Activated CD4-positive, alpha-beta T cell treated with anti-CD3 and anti-CD28 coated beads, Interleukin-10, Interleukin-2, amounts not matched to agents 100 ng/mL and 50 ng/mL, durations not matched to agents 16 hours and 8 hours (primary cell): ENCODE results near the gene C15orf61.
A peak's percentile ranks its signal among the peaks of the same experiment; 100 is the strongest.

Experiments used
- DNase-seq: peaks from one replicate; pipeline ENCODE4 v3.0.0-alpha.2; 2020

C15orf61 gene

DNA sequence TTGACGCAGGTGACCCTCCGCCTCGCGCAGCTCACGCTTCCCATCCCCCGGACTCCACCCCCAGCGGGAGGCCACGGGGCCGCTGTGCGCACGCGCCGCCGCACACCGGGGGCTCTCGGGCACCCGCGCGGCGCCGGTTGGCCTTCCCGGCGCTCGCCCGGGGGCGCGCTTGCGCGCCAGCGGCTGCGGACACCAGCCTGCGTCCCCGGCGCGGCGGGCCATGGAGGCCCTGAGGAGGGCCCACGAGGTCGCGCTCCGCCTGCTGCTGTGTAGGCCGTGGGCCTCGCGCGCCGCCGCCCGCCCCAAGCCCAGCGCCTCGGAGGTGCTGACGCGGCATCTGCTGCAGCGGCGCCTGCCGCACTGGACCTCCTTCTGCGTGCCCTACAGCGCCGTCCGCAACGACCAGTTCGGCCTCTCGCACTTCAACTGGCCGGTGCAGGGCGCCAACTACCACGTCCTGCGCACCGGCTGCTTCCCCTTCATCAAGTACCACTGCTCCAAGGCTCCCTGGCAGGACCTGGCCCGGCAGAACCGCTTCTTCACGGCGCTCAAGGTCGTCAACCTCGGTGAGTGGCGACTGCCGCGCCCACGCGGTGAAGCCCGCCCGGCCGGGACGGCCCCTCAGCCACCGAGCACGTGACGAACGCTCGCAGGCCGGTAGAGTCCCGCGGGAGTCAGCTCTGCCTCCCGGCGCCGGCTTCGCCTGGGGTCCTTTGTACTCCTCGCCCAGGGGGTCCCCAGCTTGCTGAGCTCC lies at the start of gene C15orf61:
Gene C15orf61 (plus strand): TSS at position 103 of the 754 bp plus-strand sequence. CDS start 118 bp downstream, at position 221.
- peak; percentile 91 for DNase-seq

DNA sequence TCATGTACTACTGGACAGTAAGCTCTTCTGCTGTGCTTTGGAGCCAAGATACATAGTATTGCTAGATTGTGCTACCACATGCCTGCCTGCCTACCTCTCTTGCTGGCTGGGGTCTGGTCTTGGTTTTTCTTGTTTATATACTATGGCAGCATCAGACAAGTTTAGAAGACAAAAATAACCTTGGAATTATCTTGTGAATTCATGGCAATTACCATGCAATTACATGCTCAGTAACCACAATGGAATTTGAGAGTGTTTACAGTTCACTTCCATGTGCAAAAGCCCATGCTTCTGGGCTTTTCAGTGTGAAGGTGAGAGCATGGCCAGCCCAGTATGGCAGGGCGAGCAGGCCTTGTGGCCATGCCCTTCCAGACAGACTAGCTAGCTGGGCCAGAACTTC lies 48.0 kb upstream of the C15orf61 start:
- DNase-seq = no peak

DNA sequence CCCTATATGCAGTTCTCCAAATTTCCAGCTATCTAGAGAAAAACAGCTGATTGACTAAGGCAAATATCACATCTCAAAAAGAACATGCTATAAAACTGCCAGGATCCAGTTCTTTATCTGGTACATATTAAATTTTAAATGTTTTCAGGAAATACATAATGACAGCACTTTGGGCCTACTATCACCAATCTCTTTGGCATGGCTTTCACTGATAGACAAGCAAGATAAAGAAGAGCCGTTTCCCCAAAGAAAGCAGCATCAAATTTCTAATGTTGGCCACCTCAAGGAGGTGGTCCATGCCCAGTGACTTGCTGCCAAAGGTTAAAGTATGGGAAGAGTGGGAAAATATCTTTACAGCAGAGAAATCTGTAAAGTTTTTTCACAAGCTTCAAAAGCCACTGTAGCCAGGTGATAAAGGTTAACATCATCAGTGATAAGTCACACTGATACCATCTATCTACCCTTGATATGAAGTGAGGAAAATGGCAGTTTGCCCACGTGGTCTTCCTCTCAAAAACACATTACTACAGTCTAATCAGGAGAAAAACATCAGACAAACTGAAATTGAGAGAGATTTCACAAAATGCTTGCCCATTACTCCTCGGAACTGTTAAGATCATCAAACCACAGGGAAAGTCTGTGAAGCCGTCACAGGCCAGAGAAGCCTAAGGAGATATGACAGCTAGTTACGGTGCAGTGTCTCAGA lies 46.4 kb upstream of the C15orf61 start:
- no peak for DNase-seq

GRCh38 chr15:67479781-67480505 lies 41.0 kb upstream of the C15orf61 start:
- DNase-seq = no peak

- DNase-seq = no peak
These were observed 40.2 kb upstream of the C15orf61 start for GRCh38 chr15:67480741-67481140.

GRCh38 chr15:67481680-67482079 lies 39.3 kb upstream of the C15orf61 start:
- DNase-seq = no peak

DNA sequence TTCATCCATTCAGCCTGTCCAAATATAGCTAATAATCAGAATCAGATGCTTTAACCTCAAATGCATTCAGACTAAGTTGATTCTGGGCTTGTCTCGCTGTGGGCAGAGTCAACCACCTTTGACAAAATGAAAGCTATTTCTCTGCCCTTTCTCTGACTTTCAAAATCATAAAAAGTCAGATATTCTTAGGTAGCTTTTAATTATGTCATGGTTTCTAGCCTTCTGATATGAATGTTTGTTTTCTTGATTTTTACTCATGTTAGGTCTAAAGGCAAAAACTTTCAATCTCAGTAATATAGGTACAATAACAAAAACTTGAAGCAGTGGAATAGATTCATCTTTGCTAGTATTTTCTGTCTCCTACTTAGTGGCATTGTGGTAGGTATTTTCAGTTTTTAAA lies 25.3 kb upstream of the C15orf61 start:
- peak; percentile 3 for DNase-seq

GRCh38 chr15:67501177-67501835 lies 19.6 kb upstream of the C15orf61 start:
- DNase-seq = peak; percentile 13

DNA sequence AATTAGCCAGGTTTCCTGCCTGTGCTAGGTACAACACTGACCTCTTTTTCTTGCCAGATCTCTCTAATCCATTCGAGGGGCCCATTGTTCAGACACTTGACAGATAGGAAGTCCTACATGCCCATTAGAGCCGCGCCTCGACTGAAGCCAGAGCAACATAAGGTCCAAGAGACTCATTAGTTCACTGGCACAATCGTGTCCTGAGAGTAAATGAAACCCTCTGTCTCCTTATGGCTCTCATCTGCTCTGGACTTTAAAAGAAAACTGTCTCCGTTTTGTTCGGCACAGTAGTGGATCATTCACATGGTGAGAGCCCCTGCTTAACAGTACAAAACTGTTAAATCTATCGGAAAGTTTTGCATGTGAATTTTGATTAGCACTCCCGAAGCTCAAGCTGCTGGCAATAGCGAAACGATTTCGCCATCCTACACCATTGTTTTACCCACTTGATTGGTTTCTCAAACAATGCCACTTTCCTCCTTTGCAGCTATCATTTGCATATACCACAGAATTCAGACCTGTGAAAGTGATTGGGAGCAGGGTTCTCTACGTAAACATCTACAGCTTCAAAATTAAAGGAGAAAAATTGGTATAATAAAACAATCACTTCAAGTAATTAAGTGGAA lies 19.0 kb upstream of the C15orf61 start:
- DNase-seq = no peak

DNA sequence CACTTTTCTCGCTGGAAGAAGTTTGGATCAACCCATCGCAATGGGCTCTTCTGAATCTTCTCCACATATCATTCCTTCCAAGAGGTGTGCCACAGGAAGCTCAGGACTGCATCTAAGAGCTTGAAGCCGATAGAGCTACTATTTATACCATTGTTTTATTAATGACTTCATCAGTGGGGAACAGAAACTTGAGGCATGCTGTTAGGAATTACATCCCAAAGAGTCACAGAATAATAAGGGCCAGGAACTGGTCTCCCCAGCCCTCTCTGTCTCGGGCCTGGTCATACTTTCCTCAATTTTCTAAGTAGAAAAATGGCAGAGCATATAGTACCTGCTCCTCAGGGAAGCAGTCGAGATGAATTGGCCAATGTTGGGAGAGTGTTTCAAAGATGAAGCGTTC lies 16.9 kb upstream of the C15orf61 start:
- no peak for DNase-seq

GRCh38 chr15:67504796-67505195 lies 16.1 kb upstream of the C15orf61 start:
- no peak for DNase-seq

DNA sequence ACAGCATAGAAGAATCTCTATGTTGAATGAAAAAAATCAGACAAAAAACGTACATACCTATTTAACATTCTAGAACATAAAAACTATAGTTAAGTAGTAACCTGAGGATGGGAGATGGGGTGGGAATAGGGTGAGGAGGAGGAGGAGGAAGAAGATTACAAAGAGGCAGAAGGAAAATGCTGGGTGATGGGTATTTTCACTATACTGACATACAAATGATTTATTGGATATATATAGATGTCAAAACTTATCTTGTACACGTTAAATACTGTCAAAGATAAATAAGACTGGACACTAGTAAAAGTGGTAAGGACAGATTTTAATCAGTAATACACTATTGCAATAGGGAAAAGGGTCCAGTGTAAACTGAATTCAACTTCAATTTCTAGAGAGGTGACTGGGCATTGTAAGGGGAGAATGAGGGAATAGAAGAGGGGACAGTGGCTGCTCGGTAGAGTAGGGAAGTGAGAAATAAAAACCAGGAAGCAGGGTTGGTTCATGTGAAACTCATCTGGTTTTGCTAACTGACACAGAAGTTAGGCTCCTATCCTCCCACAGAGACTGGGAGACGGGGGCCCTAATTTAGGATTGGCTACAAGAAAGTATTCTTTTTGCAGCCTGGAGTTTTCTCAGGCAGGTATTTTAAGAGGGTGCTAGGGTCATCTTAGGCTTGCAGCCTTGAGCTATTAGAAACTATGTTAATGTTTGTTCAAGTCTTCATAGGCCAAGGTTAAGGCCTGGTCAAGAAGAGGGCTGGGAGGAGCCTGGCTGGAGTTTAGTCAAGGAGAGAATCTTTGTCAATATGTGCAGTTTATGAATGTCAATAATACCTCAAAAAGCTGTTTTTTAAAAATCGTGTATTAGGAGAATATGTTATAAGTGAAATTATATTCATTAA lies 15.0 kb upstream of the C15orf61 start:
- DNase-seq = no peak

GRCh38 chr15:67506775-67507747 lies 13.9 kb upstream of the C15orf61 start:
- DNase-seq = no peak

GRCh38 chr15:67508407-67508806 lies 12.5 kb upstream of the C15orf61 start:
- no peak for DNase-seq

- DNase-seq = no peak
These were observed 11.0 kb upstream of the C15orf61 start for GRCh38 chr15:67509918-67510317.

DNA sequence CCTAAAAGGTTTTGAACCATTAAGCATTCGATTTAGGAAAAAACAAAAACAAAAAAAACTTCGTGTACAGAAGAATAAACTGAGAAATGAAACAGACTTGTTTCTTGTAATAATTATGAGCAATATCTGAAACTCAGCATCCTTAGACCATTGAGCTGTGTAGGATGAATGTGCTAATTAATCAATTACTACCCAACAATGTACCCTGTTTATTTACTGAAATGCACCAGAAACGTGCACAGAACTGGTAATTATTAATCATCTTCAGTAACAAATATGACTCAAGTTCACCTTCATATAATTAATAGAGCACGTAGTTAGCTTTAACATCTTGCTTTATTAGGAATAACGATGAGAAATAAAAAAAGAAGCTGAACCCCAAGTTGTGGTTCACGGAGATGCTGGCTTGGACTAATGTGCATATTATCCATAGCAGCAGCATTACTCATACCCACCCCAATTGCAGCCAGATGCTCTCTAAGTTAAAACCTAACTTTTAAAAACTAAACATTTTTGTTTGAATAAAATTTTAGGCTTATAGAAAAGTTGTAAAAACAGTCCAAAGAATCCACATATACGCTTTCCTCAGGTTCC lies 10.2 kb upstream of the C15orf61 start:
- DNase-seq = no peak

DNA sequence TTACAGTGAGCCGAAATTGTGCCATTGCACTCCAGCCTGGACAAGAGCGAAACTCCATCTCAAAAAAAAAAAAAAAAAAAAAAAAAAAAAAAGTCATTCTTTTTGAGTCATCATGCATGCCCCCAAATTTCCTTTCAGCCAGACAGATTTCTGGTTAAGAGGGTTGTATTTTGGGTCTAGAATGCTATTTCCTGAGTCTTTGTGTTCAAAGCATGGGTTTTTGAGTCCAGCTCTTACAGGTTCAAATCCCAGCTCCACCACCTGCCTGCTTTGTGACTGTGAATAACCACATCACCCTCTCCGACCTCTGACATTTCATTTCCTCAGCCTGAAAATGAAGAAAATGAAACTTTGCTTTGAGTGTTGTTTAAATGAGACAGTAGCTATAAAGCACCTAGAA lies 9.3 kb upstream of the C15orf61 start:
- DNase-seq = peak; percentile 6

- DNase-seq = no peak
These were observed 8.8 kb upstream of the C15orf61 start for GRCh38 chr15:67512140-67512539.

DNA sequence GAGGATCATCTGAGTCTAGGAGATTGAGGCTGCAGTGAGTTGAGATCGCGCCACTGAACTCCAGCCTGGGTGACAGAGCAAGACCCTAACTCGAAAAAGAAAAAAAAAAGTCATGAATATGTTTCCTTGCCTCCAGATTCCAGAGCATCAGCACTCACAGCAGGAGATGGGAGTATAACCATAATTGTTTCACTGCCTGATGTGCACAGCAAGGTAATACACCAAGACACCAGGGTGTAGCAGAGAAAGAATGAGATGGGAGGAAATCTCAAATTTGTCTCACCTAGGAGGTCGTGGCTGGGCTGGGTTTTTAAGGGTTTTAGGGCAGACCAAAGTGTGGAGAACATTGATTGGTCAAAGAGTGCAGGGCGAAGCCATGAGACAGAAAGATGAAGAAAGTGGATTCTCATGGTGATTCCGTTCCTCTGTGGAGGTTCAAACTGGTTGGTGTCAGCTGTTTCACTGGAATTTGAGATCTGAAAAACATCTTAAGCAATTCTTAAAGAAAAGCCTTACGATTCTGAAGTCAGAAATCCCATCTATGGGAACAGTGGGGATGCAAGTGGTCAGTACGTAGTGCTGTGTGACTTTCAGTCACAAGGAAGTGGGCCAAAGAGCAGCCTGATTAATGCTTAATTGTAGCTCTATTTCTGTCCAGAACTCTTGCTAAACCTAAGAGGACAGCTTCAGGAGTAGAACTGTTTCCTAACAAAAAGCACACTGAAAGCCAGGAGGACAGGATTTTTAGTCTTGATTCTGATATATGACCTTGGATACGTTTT lies 7.8 kb upstream of the C15orf61 start:
- DNase-seq = no peak
